GM21515 (cell line): ENCODE data around the gene IGSF9B.

Experiments used
- ATAC-seq: cut with Tn5 transposase; IDR thresholded peaks from one replicate; pipeline ENCODE4 v1.9.1; 2021; ENCODE audit not compliant: unreplicated experiment

Gene IGSF9B

GRCh38 chr11:133938166-133938565, 18.6 kb downstream of the IGSF9B start:
- no peak for ATAC-seq

- no peak for ATAC-seq
Measured at GRCh38 chr11:133937468-133937867, 19.3 kb downstream of the IGSF9B start.

- ATAC-seq: no peak
Measured at GRCh38 chr11:133937015-133937414, 19.8 kb downstream of the IGSF9B start.

- no peak for ATAC-seq
Measured at GRCh38 chr11:133936592-133936991, 20.2 kb downstream of the IGSF9B start.

- ATAC-seq: no peak
Measured at GRCh38 chr11:133936136-133936535, 20.6 kb downstream of the IGSF9B start.

- ATAC-seq: no peak
Measured at GRCh38 chr11:133935551-133935910, 21.2 kb downstream of the IGSF9B start.

- no peak for ATAC-seq
Measured at GRCh38 chr11:133934599-133935550, 21.9 kb downstream of the IGSF9B start.

GRCh38 chr11:133934096-133934495, 22.7 kb downstream of the IGSF9B start:
- no peak for ATAC-seq

- no peak for ATAC-seq
Measured at GRCh38 chr11:133931449-133932060, 25.2 kb downstream of the IGSF9B start.

- ATAC-seq: no peak
Measured at GRCh38 chr11:133930767-133931448, 25.9 kb downstream of the IGSF9B start.

- ATAC-seq: no peak
Measured at GRCh38 chr11:133930053-133930766, 26.6 kb downstream of the IGSF9B start.

DNA sequence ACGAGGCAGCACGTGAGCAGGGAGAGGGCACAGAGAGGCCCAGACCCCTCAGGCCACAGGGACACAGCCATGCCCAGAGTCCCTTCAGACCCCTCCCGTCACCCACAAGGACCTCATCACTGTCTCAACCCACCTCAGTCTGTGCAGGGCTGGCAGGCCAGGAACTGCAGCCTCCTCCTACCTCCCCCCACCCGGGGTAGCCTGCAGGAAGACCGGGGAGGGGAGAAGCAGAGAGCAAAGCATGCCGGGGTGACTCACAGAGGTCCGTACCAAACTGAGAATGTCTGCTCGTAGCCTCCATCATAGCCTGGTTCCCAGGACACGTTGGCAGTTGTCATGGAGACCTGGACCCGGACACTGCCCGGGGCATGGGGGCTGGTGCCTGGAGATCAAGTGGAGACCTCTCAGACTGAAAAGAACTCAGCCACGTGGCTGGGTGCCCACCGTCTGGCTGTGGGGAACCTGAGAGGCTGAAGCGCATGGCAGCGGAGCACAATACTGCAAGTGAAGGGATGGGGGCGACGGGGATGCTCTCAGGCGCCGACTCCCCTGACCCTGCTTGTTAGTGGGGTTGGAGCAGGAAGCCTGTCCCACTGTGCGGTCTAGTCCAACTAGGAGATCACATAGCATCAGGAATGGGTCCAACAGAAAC, 27.2 kb downstream of the IGSF9B start:
- ATAC-seq: no peak

- no peak for ATAC-seq
Measured at GRCh38 chr11:133928628-133929059, 28.1 kb downstream of the IGSF9B start.

DNA sequence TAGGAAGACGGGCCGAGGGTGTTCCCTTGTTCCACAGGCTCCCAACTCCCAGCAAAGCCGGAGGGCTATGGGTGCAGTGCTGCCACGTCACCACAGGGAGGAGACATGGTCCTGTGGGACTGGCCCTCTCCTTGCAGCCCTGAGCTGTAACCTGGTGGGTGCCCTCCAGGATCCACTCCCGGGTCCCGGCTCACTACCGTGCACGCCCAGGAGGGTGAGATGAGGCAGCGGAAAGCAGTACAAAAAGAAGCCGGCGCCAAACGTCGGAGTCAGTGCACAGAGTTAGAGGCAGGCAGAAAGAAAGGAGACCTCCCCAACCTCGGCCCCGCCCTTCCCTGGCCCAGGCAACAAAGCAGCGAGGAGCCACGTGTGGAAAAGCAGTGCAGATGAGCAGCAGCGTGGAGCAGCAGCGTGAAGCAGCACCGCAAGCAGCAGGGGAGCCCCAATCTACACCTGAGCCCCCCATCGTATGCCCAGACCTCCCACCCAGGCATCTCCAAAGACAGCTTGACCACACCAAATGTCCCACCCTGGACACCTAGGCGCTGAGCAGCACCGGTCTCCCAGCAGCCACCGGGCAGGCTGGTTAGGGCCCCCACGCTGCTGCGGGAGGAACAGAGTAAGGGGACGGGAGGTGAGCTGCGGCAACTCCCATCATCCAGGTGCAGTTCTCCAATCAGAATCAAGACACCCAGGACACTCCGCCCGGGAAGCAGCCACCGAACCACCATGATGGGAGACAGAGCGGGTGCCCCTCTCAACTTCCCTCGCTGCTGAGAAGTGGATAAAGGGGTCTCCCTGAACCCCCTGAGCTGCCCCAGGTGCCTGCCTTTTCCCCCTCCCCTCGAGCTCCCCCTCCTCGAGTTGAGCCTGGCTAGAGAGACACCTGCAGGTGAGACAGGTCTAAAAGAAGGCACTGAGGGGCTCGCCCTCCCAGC, 28.8 kb downstream of the IGSF9B start:
- ATAC-seq: peak; percentile 78

GRCh38 chr11:133926466-133927246, 30.1 kb downstream of the IGSF9B start:
- ATAC-seq: no peak

GRCh38 chr11:133925756-133926155, 31.0 kb downstream of the IGSF9B start:
- no peak for ATAC-seq

GRCh38 chr11:133924661-133925060, 32.1 kb downstream of the IGSF9B start:
- ATAC-seq: no peak

DNA sequence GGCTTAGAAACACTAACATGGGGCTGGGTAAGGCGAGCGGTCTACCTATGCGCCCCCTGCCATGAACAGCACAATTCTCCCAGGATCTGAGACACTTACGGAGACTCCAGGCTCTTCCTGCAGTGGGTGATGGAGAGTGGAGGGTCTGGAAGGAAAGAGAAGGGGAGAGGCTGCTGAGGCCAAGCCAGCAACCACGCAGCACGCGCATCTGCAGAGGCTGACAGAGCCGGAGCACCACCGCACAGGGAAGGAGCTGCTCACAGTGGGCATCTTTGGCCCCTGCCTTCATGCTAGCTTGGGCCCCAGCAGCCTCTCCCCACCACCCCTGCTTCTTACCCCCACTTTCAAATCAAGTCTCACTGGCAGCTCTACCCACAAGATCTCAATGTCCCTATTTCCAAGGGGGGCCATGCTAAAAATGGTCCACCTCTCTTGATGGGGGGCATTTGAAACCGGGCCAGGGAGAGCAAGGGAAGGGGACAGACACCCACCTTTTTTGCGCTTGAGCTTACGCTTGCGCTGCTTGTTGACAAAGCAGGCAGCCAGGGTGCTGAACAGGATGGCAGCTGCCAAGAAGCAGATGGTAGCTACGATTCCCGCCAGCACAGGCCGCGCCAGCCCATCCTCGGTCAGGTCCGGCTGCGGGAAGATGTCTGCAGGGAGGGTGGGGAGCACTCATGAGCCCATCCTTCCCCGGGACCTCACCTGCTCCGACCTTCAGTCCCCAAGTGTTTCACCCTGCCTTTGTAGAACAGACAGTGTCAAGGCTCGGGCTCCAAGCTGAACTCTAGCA, 34.5 kb downstream of the IGSF9B start:
- ATAC-seq: no peak
